Loucy (cell line): ENCODE results near the gene KIF1C.

Source experiments
- H2AFZ ChIP-seq: fragments of 200-600 bp; sonication (generic); 2 replicates; pipeline ENCODE4 v1.6.0; 2016; ENCODE audit warnings: antibody characterized with exemption, mild to moderate bottlenecking, low read length, moderate library complexity
- H3F3A ChIP-seq: fragments of 200-600 bp; 2 replicates; pipeline ENCODE4 v1.6.0; 2016; ENCODE audit warnings: antibody characterized with exemption, low read depth, mild to moderate bottlenecking
- H3K27me3 ChIP-seq: fragments of 200-600 bp; sonication (generic); 2 replicates; pipeline ENCODE4 v1.6.1; 2014; ENCODE audit warnings: low read length, mild to moderate bottlenecking; ENCODE audit not compliant: insufficient read depth, poor library complexity, severe bottlenecking
- H3K36me3 ChIP-seq: fragments of 200-600 bp; sonication (generic); 2 replicates; pipeline ENCODE4 v1.6.1; 2016; ENCODE audit warnings: low read length; ENCODE audit not compliant: insufficient read depth
- H3K4me1 ChIP-seq: fragments of 200-600 bp; sonication (generic); 2 replicates; pipeline ENCODE4 v1.5.1; 2014; ENCODE audit warnings: low read length, mild to moderate bottlenecking; ENCODE audit not compliant: insufficient read depth, poor library complexity, severe bottlenecking
- H3K4me2 ChIP-seq: fragments of 200-600 bp; sonication (generic); 2 replicates; pipeline ENCODE4 v1.6.0; 2014; ENCODE audit warnings: antibody characterized with exemption, low read length, low read depth, mild to moderate bottlenecking; ENCODE audit not compliant: poor library complexity, severe bottlenecking
- H3K4me3 ChIP-seq: fragments of 200-600 bp; sonication (generic); 2 replicates; pipeline ENCODE4 v1.5.1; 2014; ENCODE audit warnings: low read length, mild to moderate bottlenecking, mixed read lengths; ENCODE audit not compliant: poor library complexity, severe bottlenecking
- H3K79me2 ChIP-seq: fragments of 200-600 bp; sonication (generic); 2 replicates; pipeline ENCODE4 v1.6.1; 2014; ENCODE audit warnings: low read length; ENCODE audit not compliant: insufficient read depth
- H3K9ac ChIP-seq: fragments of 200-600 bp; sonication (generic); 2 replicates; pipeline ENCODE4 v1.6.0; 2014; ENCODE audit warnings: mild to moderate bottlenecking, low read depth, low read length, moderate library complexity; ENCODE audit not compliant: poor library complexity, severe bottlenecking
- H3K9me2 ChIP-seq: fragments of 200-600 bp; sonication (generic); replicated peaks from 2 replicates; pipeline ENCODE4 v1.6.1; 2016; ENCODE audit warnings: low read depth, low read length, mixed read lengths
- H3K9me3 ChIP-seq: fragments of 200-600 bp; sonication (generic); 2 replicates; pipeline ENCODE4 v1.6.1; 2014; ENCODE audit warnings: mild to moderate bottlenecking, antibody characterized with exemption, low read length, low read depth; ENCODE audit not compliant: insufficient read depth
- H4K20me1 ChIP-seq: fragments of 200-600 bp; sonication (generic); 2 replicates; pipeline ENCODE4 v1.6.0; 2014; ENCODE audit warnings: antibody characterized with exemption, low read length, mild to moderate bottlenecking; ENCODE audit not compliant: insufficient read depth, poor library complexity, severe bottlenecking
- CTCF ChIP-seq: fragments of 200-600 bp; sonication (generic); conservative IDR thresholded peaks from 2 replicates; pipeline ENCODE4 v1.5.1; 2014; ENCODE audit warnings: mild to moderate bottlenecking, antibody characterized with exemption, low read length
- EZH2phosphoT487 ChIP-seq: fragments of 200-600 bp; IDR thresholded peaks from 2 replicates; pipeline ENCODE4 v1.6.1; 2018; ENCODE audit warnings: antibody characterized with exemption, mild to moderate bottlenecking, moderate library complexity, borderline replicate concordance

Gene KIF1C

GRCh38 chr17:5003214-5003867 lies 5.6 kb downstream of the KIF1C start:
- Histone ChIP-seq H3F3A (no peaks in the 10 kb centered on the region), H3K9me3 (no peaks in the 10 kb centered on the region), H3K9me2 (no peaks in the 10 kb centered on the region), H4K20me1 (no peaks in the 10 kb centered on the region), H3K27me3 (no peaks in the 10 kb centered on the region), H3K79me2 (peaks cover 17% of the 10 kb centered on the region; the same call in 1 of the 2 replicates), H3K4me1 (peaks cover 14% of the 10 kb centered on the region), H3K9ac (no peak overlapping the region), H3K4me3 (no peak overlapping the region), H2AFZ (no peak overlapping the region), H3K4me2 (no peak overlapping the region), H3K36me3 (peaks cover 32% of the 10 kb centered on the region; the same call in 1 of the 2 replicates)
- no peak for TF ChIP-seq EZH2phosphoT487
- no peak for TF ChIP-seq CTCF

GRCh38 chr17:5011928-5012327 lies 14.2 kb downstream of the KIF1C start:
- no peak overlapping the region for H3K9ac ChIP-seq
- no peaks in the 10 kb centered on the region for H3K9me2 ChIP-seq
- H3K36me3 ChIP-seq = peaks cover 8% of the 10 kb centered on the region; the same call in 1 of the 2 replicates
- H4K20me1 ChIP-seq = no peaks in the 10 kb centered on the region
- H3K27me3 ChIP-seq = no peaks in the 10 kb centered on the region
- H3K4me1 ChIP-seq = no peaks in the 10 kb centered on the region
- no peak overlapping the region for H3K4me3 ChIP-seq
- no peak overlapping the region for H2AFZ ChIP-seq
- H3K4me2 ChIP-seq = no peak overlapping the region
- TF ChIP-seq CTCF (no peak), EZH2phosphoT487 (no peak)
- H3K79me2 ChIP-seq = no peaks in the 10 kb centered on the region
- H3F3A ChIP-seq = no peaks in the 10 kb centered on the region
- no peaks in the 10 kb centered on the region for H3K9me3 ChIP-seq

- H3K36me3 ChIP-seq = 0 out of 2 replicates have a peak, but pooled peaks cover 4% of the 10 kb centered on the region
- H3K79me2 ChIP-seq = no peaks in the 10 kb centered on the region
- no peak overlapping the region for H3K4me3 ChIP-seq
- H3K4me1 ChIP-seq = no peaks in the 10 kb centered on the region
- no peak overlapping the region for H3K9ac ChIP-seq
- no peaks in the 10 kb centered on the region for H3K9me2 ChIP-seq
- no peaks in the 10 kb centered on the region for H3K9me3 ChIP-seq
- no peaks in the 10 kb centered on the region for H3K27me3 ChIP-seq
- H3F3A ChIP-seq = no peaks in the 10 kb centered on the region
- TF ChIP-seq EZH2phosphoT487 (no peak), CTCF (no peak)
- H2AFZ ChIP-seq = no peak overlapping the region
- no peaks in the 10 kb centered on the region for H4K20me1 ChIP-seq
- no peak overlapping the region for H3K4me2 ChIP-seq
These were observed 16.6 kb downstream of the KIF1C start for GRCh38 chr17:5014357-5014756.
